K562 (cell line): Measurements from ENCODE around the gene ELMO1. TPM values are rescaled to one million over a fixed set of nuclear protein-coding genes. Genes with fewer than 3 reads are reported as not detected.

Experiments used
- CBX2 ChIP-seq: fragments of 200-600 bp; sonication (generic); IDR thresholded peaks from one replicate; pipeline ENCODE4 v1.6.1; 2012; ENCODE audit warnings: mild to moderate bottlenecking, low read length, inconsistent platforms; ENCODE audit not compliant: insufficient read depth, poor library complexity, severe bottlenecking
- GABPB2 ChIP-seq: fragments of 250-450 bp; sonication (Bioruptor Pico); conservative IDR thresholded peaks from 2 replicates; pipeline ENCODE4 v1.5.1; 2021; ENCODE audit warnings: mild to moderate bottlenecking
- KLF1 ChIP-seq: fragments of 450-650 bp; IDR thresholded peaks from 2 replicates; pipeline ENCODE4 v1.6.1; 2016; ENCODE audit warnings: missing genetic modification characterization, missing compliant biosample characterization
- SNRNP70 ChIP-seq: fragments of 200-400 bp; formaldehyde crosslinking; optimal IDR thresholded peaks from 2 replicates; pipeline ENCODE3; 2017; ENCODE audit warnings: low read depth, low read length
- polyA plus RNA-seq, 8 experiments: library from polyadenylated mRNA; depleted of rRNA in 4 of 8; stranded (reverse) in 5 of 8; unstranded in 3 of 8; fragments of >200 nt; fragmentation: Nextera tagmentation in 2 of 8; fragmentation: Illumina TruSeq in 1 of 8; extraction: Ambion mirVana in 2 of 8; extraction: Trizol in 1 of 8; gene quantifications; 2 replicates each; pipeline versions ENCODE4 v1.2.1 to v1.2.3, GENCODE V29; 2011 to 2014; ENCODE audit warnings: inconsistent platforms in 1 of 8, missing spikeins in 1 of 8
- total RNA-seq, 7 experiments: library from RNA; depleted of rRNA in 6 of 7; stranded (reverse); fragments of >200 nt in 6 of 7; fragmentation: Illumina TruSeq in 2 of 7; extraction: Trizol in 2 of 7; gene quantifications; 2 replicates each; pipeline versions ENCODE4 v1.2.1 to v1.2.3, GENCODE V29; 2011 to 2021; ENCODE audit warnings: low replicate concordance in 1 of 7
- TF ChIP-seq, protein P1 (sequence below): IDR thresholded peaks from 2 replicates; pipeline ENCODE4 v1.6.1; 2012; ENCODE audit warnings: low read depth, low read length, improper control_type of control experiment, borderline replicate concordance
- TF ChIP-seq, protein P2 (sequence below): fragments of 250-450 bp; sonication (Bioruptor Pico); IDR thresholded peaks from 2 replicates; pipeline ENCODE4 v1.4.0; 2020

The ELMO1 gene
- total and polyA plus RNA-seq, 9 of the 15 experiments (the other 6 are each of a cell fraction or from before 2014, with no cell fraction given) = 0.36 to 7.2 (median 3.6) TPM

DNA sequence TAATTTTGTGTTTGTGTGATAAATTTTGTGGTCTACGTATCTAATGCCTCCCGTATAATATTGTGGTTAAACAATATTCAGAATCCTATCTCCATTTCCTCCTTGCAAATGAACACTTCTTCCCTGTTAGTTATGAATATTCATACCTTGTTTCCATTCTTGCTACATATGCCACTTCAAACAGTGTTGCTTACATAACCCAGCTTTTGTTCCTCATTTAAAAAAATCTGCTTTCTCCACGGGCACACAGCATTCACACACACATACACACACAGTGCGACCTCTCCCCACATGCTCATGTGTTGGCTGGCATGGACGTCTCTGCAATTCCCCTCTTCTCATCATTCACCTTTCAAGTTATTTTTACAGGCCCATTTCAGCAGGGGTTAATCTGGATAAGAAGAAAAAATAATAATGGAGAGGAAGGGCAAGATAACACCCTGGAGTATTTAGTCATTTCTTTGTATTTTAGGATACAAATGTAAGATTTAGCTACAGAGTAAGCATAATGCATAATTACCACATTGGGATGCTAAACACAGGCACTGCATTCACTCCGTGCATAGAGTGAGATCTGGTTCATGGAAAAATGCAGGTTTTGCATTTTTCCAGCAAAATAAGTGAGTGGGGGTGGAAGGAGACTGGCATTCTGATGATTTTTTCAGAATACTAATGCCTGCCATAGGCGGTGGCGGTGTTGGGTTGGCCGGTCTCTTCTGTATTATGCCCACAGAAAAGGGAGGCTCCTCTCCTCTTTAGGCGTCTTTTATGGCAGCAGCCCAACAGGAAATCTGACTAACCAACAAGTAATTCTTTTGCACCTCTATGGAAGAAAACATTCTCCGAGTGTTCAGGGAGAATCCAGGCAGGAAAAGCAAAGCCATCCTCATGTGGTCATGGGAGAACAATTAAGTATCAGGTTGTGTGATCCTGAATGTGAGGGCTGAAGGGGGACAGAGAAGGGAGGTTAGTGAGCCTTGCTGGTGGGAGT is 31.7 kb upstream of the ELMO1 start (continued):
- TF ChIP-seq KLF1 (tag) (no peak), GABPB2 (CRISPR knock-in tag) (no peak), SNRNP70 (no peak), CBX2 (no peak)
- TF ChIP-seq, protein P1, sequence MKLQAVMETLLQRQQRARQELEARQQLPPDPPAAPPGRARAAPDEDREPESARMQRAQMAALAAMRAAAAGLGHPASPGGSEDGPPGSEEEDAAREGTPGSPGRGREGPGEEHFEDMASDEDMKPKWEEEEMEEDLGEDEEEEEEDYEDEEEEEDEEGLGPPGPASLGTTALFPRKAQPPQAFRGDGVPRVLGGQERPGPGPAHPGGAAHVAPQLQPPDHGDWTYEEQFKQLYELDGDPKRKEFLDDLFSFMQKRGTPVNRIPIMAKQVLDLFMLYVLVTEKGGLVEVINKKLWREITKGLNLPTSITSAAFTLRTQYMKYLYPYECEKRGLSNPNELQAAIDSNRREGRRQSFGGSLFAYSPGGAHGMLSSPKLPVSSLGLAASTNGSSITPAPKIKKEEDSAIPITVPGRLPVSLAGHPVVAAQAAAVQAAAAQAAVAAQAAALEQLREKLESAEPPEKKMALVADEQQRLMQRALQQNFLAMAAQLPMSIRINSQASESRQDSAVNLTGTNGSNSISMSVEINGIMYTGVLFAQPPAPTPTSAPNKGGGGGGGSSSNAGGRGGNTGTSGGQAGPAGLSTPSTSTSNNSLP = no peak
- TF ChIP-seq, protein P2, sequence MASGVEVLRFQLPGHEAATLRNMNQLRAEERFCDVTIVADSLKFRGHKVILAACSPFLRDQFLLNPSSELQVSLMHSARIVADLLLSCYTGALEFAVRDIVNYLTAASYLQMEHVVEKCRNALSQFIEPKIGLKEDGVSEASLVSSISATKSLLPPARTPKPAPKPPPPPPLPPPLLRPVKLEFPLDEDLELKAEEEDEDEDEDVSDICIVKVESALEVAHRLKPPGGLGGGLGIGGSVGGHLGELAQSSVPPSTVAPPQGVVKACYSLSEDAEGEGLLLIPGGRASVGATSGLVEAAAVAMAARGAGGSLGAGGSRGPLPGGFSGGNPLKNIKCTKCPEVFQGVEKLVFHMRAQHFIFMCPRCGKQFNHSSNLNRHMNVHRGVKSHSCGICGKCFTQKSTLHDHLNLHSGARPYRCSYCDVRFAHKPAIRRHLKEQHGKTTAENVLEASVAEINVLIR (CRISPR knock-in tag) = no peak
